ENCODE measurements around the gene SCGB3A1.

SCGB3A1 gene

GRCh38 chr5:180625125-180625790, 34.0 kb upstream of the SCGB3A1 start:
- no peak for DNase-seq (ENCODE audit: low read depth in 3 of 3)

- DNase-seq (ENCODE audit: low read depth in 3 of 3) = no peak
Observed at GRCh38 chr5:180624587-180624986, 33.3 kb upstream of the SCGB3A1 start.

- DNase-seq (ENCODE audit: low read depth in 3 of 3) = no peak
Observed at GRCh38 chr5:180623844-180624243, 32.5 kb upstream of the SCGB3A1 start.

DNA sequence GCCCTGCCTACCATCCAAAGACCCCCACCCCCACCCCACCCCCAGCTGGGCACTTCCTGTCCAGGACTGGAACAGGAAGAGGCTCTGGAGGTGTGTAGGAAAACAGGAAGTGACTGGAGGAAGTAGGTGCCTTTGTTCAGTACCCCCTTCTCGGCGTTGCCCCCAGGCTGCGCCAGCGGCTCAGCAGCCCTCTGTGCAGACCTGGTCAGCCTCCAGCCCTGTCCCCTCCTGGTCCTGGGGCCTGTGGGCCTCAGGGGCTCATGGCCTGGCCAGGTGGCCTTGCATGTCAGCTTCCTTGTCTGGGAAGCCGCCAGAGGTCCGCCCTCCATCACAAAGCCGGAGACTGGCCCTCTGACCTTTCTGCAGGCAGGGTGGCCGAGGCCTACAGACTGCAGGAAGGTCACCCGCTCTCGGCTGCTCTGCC, 32.1 kb upstream of the SCGB3A1 start:
- no peak for DNase-seq (ENCODE audit: low read depth in 3 of 3)

DNA sequence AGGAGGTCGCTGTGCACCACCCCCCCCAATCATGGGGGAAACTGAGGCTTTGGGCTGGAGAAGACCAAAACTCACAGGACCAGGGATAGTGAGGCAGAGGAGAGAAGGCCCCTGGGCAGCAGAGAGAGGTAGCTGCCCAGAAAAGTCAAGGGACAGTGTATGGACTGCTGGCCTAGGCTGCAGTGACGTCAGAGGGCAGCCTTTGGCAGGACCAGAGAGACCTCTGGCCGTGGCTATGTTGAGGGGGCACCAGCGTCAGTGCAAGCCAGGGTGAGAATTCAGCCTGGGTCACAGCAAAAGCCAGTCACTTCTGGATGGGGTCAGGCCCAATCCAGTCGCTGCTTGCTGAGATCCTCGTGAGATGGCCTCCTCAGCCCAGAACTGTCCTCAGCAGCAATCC, 31.6 kb upstream of the SCGB3A1 start:
- no peak for DNase-seq (ENCODE audit: low read depth in 3 of 3)

- no peak for DNase-seq (ENCODE audit: low read depth in 3 of 3)
Observed at GRCh38 chr5:180621311-180621710, 30.0 kb upstream of the SCGB3A1 start.

DNA sequence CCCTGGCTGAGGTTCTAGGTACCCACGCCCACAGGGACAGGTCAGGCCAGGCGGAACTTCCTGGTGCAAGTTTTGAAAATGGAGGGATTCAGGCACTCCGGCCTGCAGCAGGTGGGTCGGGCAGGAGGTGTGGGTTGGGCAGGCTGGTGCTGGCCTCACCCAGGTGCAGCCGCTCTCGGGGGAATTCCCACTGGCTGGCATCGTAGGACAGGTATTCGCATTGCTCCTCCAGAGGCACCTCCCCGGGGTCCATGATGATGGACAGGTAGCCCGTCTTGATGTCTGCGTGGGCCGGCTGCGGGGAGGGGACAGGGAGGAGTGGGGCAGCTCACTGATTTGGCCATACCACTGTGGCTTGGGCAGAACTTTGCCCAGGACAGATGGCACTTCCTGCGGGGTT, 28.7 kb upstream of the SCGB3A1 start:
- no peak for DNase-seq (ENCODE audit: low read depth in 3 of 3)

GRCh38 chr5:180619563-180619915, 28.2 kb upstream of the SCGB3A1 start:
- no peak for DNase-seq (ENCODE audit: low read depth in 3 of 3)

GRCh38 chr5:180618829-180619562, 27.7 kb upstream of the SCGB3A1 start:
- peak in 1 of 3 experiments; percentile 26 for DNase-seq (ENCODE audit: low read depth in 3 of 3)

DNA sequence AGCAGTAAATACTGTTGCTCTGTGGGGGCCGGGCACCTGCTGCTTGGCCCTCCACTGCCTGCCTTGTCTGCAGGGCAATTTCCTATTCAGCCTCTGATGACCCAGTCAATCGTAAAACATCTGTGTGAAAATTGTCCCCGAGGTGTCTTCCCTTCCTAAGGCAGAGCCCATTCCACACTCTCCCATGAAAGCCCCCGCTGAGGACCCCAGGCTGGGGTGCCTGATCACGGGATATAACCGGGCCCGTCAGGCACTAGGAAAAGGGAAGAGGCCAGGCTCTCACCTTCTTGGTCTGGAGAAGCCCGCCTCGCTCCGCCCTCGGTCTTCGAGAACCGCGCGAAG, 27.2 kb upstream of the SCGB3A1 start:
- DNase-seq (ENCODE audit: low read depth in 3 of 3) = no peak

GRCh38 chr5:180613814-180614188, 22.5 kb upstream of the SCGB3A1 start:
- no peak for DNase-seq (ENCODE audit: low read depth in 3 of 3)

- no peak for DNase-seq (ENCODE audit: low read depth in 3 of 3)
Observed at GRCh38 chr5:180613188-180613813, 22.0 kb upstream of the SCGB3A1 start.

DNA sequence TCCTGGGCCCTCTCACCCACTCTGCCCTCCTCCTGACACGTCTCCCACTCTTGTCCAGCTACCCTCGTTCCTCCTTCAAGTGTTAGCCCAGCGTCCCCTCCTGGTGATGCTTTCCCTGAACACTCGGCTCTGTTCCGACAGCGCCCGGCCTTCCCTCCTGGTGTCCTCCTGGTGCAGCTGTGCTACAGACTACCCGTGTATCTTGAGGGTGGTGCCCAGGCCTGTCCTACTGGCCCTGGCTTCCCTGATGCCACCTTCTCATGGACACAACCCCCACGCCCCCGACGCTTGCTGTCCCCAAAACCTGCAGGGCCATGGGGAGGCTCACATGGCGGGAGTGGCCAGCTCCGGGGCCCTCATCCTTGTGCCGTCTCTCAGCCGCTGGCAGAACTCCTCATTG, 21.4 kb upstream of the SCGB3A1 start:
- DNase-seq (ENCODE audit: low read depth in 3 of 3) = no peak

GRCh38 chr5:180611140-180611850, 20.0 kb upstream of the SCGB3A1 start:
- DNase-seq (ENCODE audit: low read depth in 3 of 3) = no peak

GRCh38 chr5:180609817-180610550, 18.7 kb upstream of the SCGB3A1 start:
- DNase-seq (ENCODE audit: low read depth in 3 of 3) = no peak

- DNase-seq (ENCODE audit: low read depth in 3 of 3) = no peak
Observed at GRCh38 chr5:180609386-180609785, 18.1 kb upstream of the SCGB3A1 start.

DNA sequence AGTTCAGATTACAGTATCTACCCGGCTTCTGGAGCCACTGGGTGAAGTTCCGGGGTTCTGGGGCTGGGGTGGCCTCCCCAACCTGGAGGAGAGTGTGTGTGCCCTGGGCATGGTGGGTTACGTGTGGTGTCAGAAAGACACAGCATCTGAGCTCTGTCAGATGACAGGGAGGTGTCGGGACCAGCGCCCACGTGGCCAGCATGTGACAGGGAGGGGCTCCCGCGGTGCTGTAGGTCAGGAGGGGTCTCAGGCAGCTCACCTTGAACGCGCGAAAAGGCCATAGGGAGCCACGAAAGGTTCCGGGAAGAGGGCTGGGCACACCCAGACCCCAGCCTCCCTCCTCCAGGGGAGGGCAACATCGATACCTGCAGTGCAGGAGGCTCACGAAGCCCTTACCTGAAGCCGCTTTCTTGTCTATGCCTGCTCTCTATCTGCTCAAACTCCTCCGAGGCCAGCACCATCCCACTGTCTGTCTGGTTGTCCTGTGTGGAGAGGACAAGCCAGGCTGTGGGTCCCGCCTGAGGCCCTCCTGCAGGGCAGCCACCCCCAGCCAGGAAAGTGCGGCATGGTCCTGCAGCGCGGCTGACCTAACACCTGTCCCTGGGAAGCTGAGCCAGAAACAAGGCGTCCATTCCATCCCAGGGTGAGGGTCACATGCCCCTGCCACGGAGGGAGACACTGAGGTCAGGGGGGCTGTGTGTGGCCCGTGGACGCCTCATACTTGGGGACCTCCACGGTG, 17.4 kb upstream of the SCGB3A1 start:
- no peak for DNase-seq (ENCODE audit: low read depth in 3 of 3)

- DNase-seq (ENCODE audit: low read depth in 3 of 3) = no peak
Observed at GRCh38 chr5:180607861-180608571, 16.7 kb upstream of the SCGB3A1 start.

DNA sequence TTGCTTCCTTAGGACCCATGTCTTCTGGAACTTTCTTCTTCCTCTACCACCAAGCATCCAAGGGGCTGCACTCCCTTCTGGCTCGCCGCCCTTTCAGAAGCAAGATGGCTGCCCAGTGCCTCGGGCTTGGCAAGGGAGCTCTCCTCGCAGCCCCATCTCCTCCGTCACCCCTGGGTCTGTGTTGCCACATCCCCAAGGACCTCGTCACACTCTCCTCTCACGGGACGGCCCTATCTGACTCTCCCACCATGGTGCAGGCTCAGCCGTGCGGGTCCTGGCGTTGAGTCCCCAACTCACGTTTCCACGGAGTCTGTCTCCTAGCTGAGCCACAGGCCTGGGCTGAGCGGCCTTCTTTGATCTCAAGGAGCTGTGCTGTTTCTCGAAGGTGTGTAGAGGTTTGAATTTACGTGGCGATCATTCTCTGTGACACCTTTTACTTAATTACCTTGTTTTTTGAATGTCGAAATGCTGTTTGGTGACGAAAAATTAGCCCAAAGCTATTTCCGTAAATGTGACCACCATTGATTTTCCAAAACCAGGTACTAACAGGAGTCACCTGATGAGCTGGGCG, 15.0 kb upstream of the SCGB3A1 start:
- no peak for DNase-seq (ENCODE audit: low read depth in 3 of 3)

DNA sequence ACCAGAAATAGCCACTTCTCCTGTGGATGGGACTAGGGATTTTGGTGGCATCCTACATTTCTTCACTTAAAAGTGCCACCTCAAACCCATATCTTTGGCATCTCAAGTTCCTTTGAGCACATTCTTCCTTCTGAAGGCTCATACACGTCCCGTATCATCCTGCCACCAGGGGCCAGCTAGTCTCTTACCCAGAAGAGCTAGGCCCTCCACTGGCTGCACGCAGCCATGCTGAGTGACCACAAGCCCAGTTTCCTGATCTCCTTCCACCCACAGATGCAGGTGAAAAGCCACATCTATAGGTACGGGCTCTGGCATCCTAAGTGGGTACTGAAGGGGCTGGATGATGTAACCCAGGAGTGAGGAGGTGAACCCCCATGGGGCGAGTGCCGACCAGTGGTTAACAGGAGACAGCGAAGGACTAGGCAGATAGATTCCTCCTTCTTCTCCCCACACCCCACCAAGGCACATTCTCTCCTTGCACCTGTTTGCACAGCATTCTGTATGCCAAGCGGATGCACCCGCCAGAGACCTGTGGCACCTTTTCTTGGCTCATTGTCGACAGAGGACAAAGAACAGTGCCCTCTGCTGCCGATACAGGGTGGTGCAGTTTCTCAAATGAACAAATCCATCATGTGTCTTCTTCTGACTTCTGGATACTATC, 14.4 kb upstream of the SCGB3A1 start:
- DNase-seq (ENCODE audit: low read depth in 3 of 3) = peak; percentile 20 to 36 (median 31)

Data from stimulated activated CD4-positive, alpha-beta T cell treated with anti-CD3 and anti-CD28 coated beads, TNF-alpha, amount 100 ng/mL, for 4 hours (primary cell).